GM12878 (cell line): ENCODE measurements around the gene UNC45A. TPM values are rescaled to one million over a fixed set of nuclear protein-coding genes. Genes with fewer than 3 reads are reported as not detected.

Experiments used
- ATAC-seq: fragments of 200-7000 bp; cut with Tn5 transposase; 3 replicates; pipeline ENCODE4 v1.9.1; 2020; ENCODE audit warnings: mild to moderate bottlenecking, moderate library complexity
- BruUV-seq: library from RNA; stranded (reverse); fragments of 400-500 nt; replicated peaks from 2 replicates; lab custom pipeline; 2021; lab: Mats Ljungman, UMichigan
- CTCF ChIA-PET: fragments of 300-600 bp; sonication (Branson Sonifier 250); formaldehyde crosslinking; extraction: SDS; loops from one replicate; lab custom pipeline; 2021; ENCODE audit warnings: inconsistent platforms; lab: Yijun Ruan, JAX
- POLR2A ChIA-PET: fragments of 350-600 bp; formaldehyde crosslinking; extraction: SDS; loops from one replicate; lab custom pipeline; 2021; ENCODE audit warnings: inconsistent platforms; lab: Charles Lee
- RAD21 ChIA-PET: fragments of 300-600 bp; sonication (Branson Sonifier 250); formaldehyde crosslinking; loops from one replicate; lab custom pipeline; 2023; ENCODE audit warnings: antibody characterized with exemption; ENCODE audit not compliant: unreplicated experiment; lab: Charles Lee
- SMC1A ChIA-PET: fragments of 300-600 bp; sonication (Branson Sonifier 250); formaldehyde crosslinking; loops from one replicate; lab custom pipeline; 2023; ENCODE audit not compliant: unreplicated experiment, uncharacterized antibody; lab: Charles Lee
- DNase-seq: peaks from one replicate; pipeline ENCODE4 v3.0.0-alpha.2; 2011; ENCODE audit warnings: low read depth, low spot score
- FAIRE-seq: peaks from 3 replicates; lab custom pipeline; 2011; peaks lifted over from hg19 to GRCh38; lab: Jason Lieb, UNC
- H2AFZ ChIP-seq: 2 replicates; pipeline ENCODE4 v1.6.0; 2011; ENCODE audit warnings: low read depth, low read length, control low read depth; ENCODE audit not compliant: control insufficient read depth
- H3K27ac ChIP-seq: 2 replicates; pipeline ENCODE4 v1.5.1; 2011; ENCODE audit warnings: control low read depth; ENCODE audit not compliant: control insufficient read depth, insufficient read depth
- H3K27me3 ChIP-seq, 2 experiments: replicated peaks in 1 of 2; 2 replicates each; pipeline versions ENCODE4 v1.6.0 to v1.6.1; 2011; ENCODE audit warnings: low read length in 1 of 2; ENCODE audit not compliant: control insufficient read depth in 2 of 2, insufficient read depth in 2 of 2
- H3K36me3 ChIP-seq, 2 experiments: 2 replicates each; pipeline ENCODE4 v1.5.1; 2011; ENCODE audit warnings: low read length in 1 of 2; ENCODE audit not compliant: control insufficient read depth in 2 of 2, insufficient read depth in 2 of 2
- H3K4me1 ChIP-seq: 2 replicates; pipeline ENCODE4 v1.6.1; 2011; ENCODE audit warnings: mild to moderate bottlenecking, low read length, moderate library complexity, mixed read lengths; ENCODE audit not compliant: control insufficient read depth, insufficient read depth
- H3K4me2 ChIP-seq: 2 replicates; pipeline ENCODE4 v1.6.0; 2011; ENCODE audit warnings: control low read depth; ENCODE audit not compliant: control insufficient read depth, insufficient read depth
- H3K4me3 ChIP-seq: fragments of 200-600 bp; sonication (generic); 2 replicates; pipeline ENCODE4 v1.5.1; 2016
- H3K79me2 ChIP-seq: 2 replicates; pipeline ENCODE4 v1.6.0; 2011; ENCODE audit warnings: low read length; ENCODE audit not compliant: control insufficient read depth, insufficient read depth
- H3K9ac ChIP-seq: 2 replicates; pipeline ENCODE4 v1.8.0; 2011; ENCODE audit warnings: low read length, control low read depth, mixed read lengths; ENCODE audit not compliant: control insufficient read depth, insufficient read depth
- H3K9me3 ChIP-seq: replicated peaks from 3 replicates; pipeline ENCODE4 v1.5.1; 2011; ENCODE audit warnings: mild to moderate bottlenecking, low read length; ENCODE audit not compliant: control insufficient read depth, insufficient read depth
- H4K20me1 ChIP-seq: 2 replicates; pipeline ENCODE4 v1.6.0; 2011; ENCODE audit not compliant: control insufficient read depth, insufficient read depth
- DPF2 ChIP-seq: fragments of 450-650 bp; IDR thresholded peaks from 2 replicates; pipeline ENCODE4 v1.6.1; 2017; ENCODE audit warnings: mild to moderate bottlenecking
- WGBS: methylation state at CpG from one replicate; pipeline ENCODE4 v1.1.6; 2016; ENCODE audit warnings: low lambda C conversion rate; ENCODE audit not compliant: insufficient replicate concordance, insufficient coverage; ENCODE audit errors: missing lambda C conversion rate; 5-methylcytosine and 5-hydroxymethylcytosine counted together
- in situ Hi-C: fragments of 300-500 bp; cut with MboI; formaldehyde crosslinking; loops from 9 replicates; pipeline ENCODE4 v1.14.3; 2018; ENCODE audit warnings: mixed read lengths
- intact Hi-C: fragments of 100-400 bp; cut with micrococcal nuclease; formaldehyde crosslinking; loops from one replicate; pipeline ENCODE4 v1.14.2; 2022; ENCODE audit not compliant: unreplicated experiment
- polyA plus RNA-seq, 11 experiments: library from polyadenylated mRNA; depleted of rRNA in 4 of 11; unstranded in 6 of 11; stranded (reverse) in 5 of 11; fragments of >200 nt; fragmentation: Nextera tagmentation in 4 of 11; fragmentation: Illumina TruSeq in 1 of 11; extraction: Ambion mirVana in 4 of 11; extraction: Trizol in 1 of 11; gene quantifications; 1 replicate in 1 of 11; 2 replicates in 10 of 11; pipeline versions ENCODE4 v1.2.1 to v1.2.3, GENCODE V29; 2011 to 2016; ENCODE audit warnings: inconsistent platforms in 2 of 11, missing spikeins in 2 of 11, low read depth in 1 of 11
- total RNA-seq, 4 experiments: library from RNA; depleted of rRNA in 3 of 4; stranded (reverse); fragments of >200 nt in 3 of 4; fragmentation: Illumina TruSeq in 1 of 4; extraction: Trizol in 1 of 4; gene quantifications; 2 replicates each; pipeline versions ENCODE4 v1.2.1 to v1.2.3, GENCODE V29; 2013 to 2021
- TF ChIP-seq, protein P1 (sequence below): fragments of 450-650 bp; IDR thresholded peaks from 2 replicates; pipeline ENCODE4 v1.6.1; 2017; ENCODE audit warnings: mild to moderate bottlenecking, low read depth, inconsistent platforms; ENCODE audit not compliant: poor library complexity, severe bottlenecking

The UNC45A gene
- total and polyA plus RNA-seq, 10 of the 15 experiments (the other 5 are each of a cell fraction or from before 2014, with no cell fraction given) = 10.3 to 57.8 (median 40.5) TPM

DNA sequence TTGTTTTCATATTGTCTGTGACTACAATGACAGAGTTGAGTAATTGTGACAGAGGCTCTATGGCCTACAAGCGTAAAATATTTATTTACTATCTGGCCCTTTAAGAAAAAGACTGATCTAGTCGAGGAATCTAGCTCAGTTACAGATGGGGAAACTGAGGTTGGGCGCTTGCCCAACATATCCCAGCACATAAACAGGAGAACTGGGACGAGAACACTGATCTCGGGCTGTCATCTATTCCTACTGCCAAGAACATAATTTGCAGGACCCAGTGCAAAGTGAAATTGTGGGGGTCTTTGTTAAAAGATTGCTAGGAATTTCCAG, 48.8 kb upstream of the UNC45A start:
- in situ Hi-C loops = loop anchor here (5.0 kb wide), 2 partner anchors 239 to 564 kb away; no protein-coding TSS in a partner anchor
- Histone ChIP-seq H3K4me1 (peaks cover 19% of the 10 kb centered on the region), H3K27me3 (no peaks in the 10 kb centered on the region), H3K79me2 (no peaks in the 10 kb centered on the region; the same call in 1 of the 2 replicates), H3K9me3 (no peaks in the 10 kb centered on the region), H3K4me2 (no peak overlapping the region), H2AFZ (no peak overlapping the region), H3K9ac (no peak overlapping the region), H4K20me1 (no peaks in the 10 kb centered on the region), H3K36me3 (peaks cover 0 to 7% of the 10 kb centered on the region in 2 experiments; a peak in 2 of 4 replicates), H3K4me3 (no peak overlapping the region), H3K27ac (no peak overlapping the region)
- SMC1A ChIA-PET = interaction anchor here (0.6 to 4.6 kb wide), 50 partner anchors 8 to 588 kb away, joined by 3 to 49 read pairs (median 5); partner anchors contain the start of genes HDDC3, MAN2A2 and UNC45A
- POLR2A ChIA-PET = interaction anchor here (0.9 to 1.6 kb wide), 3 partner anchors 44 to 238 kb away, joined by 3 to 6 read pairs (median 6); partner anchors contain the start of gene HDDC3
- RAD21 ChIA-PET = interaction anchor here (0.7 to 4.0 kb wide), 38 partner anchors 9 to 593 kb away, joined by 3 to 57 read pairs (median 5); partner anchors contain the start of genes BLM, HDDC3, MAN2A2 and UNC45A
- 1% methylated on average over 4 of the region's 5 CpGs for WGBS
- CTCF ChIA-PET = interaction anchor here (0.6 to 4.7 kb wide), 69 partner anchors 10 to 599 kb away, joined by 3 to 104 read pairs (median 5); partner anchors contain the start of genes BLM, FURIN, HDDC3 and UNC45A
- no peak for TF ChIP-seq DPF2
- TF ChIP-seq, protein P1, sequence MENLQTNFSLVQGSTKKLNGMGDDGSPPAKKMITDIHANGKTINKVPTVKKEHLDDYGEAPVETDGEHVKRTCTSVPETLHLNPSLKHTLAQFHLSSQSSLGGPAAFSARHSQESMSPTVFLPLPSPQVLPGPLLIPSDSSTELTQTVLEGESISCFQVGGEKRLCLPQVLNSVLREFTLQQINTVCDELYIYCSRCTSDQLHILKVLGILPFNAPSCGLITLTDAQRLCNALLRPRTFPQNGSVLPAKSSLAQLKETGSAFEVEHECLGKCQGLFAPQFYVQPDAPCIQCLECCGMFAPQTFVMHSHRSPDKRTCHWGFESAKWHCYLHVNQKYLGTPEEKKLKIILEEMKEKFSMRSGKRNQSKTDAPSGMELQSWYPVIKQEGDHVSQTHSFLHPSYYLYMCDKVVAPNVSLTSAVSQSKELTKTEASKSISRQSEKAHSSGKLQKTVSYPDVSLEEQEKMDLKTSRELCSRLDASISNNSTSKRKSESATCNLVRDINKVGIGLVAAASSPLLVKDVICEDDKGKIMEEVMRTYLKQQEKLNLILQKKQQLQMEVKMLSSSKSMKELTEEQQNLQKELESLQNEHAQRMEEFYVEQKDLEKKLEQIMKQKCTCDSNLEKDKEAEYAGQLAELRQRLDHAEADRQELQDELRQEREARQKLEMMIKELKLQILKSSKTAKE = peak; percentile 3
- no peak for ATAC-seq
- DNase-seq = no peak
- intact Hi-C loops = loop anchor here (1.0 to 10.0 kb wide), 6 partner anchors 69 to 566 kb away; partner anchors contain the start of gene BLM
- FAIRE-seq = no peak
- no TSS peak for BruUV-seq
